Measurements from ENCODE around the gene RPL36AL.

GRCh38 chr14:49583629-49584028 is 36.8 kb downstream of the RPL36AL start:
- TF ChIP-seq, protein P1, sequence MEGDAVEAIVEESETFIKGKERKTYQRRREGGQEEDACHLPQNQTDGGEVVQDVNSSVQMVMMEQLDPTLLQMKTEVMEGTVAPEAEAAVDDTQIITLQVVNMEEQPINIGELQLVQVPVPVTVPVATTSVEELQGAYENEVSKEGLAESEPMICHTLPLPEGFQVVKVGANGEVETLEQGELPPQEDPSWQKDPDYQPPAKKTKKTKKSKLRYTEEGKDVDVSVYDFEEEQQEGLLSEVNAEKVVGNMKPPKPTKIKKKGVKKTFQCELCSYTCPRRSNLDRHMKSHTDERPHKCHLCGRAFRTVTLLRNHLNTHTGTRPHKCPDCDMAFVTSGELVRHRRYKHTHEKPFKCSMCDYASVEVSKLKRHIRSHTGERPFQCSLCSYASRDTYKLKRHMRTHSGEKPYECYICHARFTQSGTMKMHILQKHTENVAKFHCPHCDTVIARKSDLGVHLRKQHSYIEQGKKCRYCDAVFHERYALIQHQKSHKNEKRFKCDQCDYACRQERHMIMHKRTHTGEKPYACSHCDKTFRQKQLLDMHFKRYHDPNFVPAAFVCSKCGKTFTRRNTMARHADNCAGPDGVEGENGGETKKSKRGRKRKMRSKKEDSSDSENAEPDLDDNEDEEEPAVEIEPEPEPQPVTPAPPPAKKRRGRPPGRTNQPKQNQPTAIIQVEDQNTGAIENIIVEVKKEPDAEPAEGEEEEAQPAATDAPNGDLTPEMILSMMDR (IDR thresholded peaks at IDR 0.05): no peak
- no peak for TF ChIP-seq NFIC (IDR thresholded peaks at IDR 0.05; ENCODE audit: borderline replicate concordance)
- TF ChIP-seq SIN3A (IDR thresholded peaks at IDR 0.05; ENCODE audit: borderline replicate concordance, low read depth, low read length): no peak
- no peak for TF ChIP-seq YY1 (IDR thresholded peaks at IDR 0.05; ENCODE audit: low read depth)
- no peak for TF ChIP-seq EZH2phosphoT487 (IDR thresholded peaks at IDR 0.05; ENCODE audit: borderline replicate concordance, low read depth)
- TF ChIP-seq POLR2AphosphoS5 (IDR thresholded peaks at IDR 0.05; ENCODE audit: low read depth, low read length): no peak
- TF ChIP-seq RFX5 (IDR thresholded peaks at IDR 0.05; ENCODE audit: low read length): no peak
- TF ChIP-seq FOXM1 (IDR thresholded peaks at IDR 0.05; ENCODE audit: low read depth): no peak
- TF ChIP-seq MAX (IDR thresholded peaks at IDR 0.05; ENCODE audit: low read depth): no peak
- TF ChIP-seq, protein P2, sequence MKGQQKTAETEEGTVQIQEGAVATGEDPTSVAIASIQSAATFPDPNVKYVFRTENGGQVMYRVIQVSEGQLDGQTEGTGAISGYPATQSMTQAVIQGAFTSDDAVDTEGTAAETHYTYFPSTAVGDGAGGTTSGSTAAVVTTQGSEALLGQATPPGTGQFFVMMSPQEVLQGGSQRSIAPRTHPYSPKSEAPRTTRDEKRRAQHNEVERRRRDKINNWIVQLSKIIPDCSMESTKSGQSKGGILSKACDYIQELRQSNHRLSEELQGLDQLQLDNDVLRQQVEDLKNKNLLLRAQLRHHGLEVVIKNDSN (IDR thresholded peaks at IDR 0.05; ENCODE audit: borderline replicate concordance, low read depth): no peak
- TF ChIP-seq SMC3 (IDR thresholded peaks at IDR 0.05; ENCODE audit: low read depth, low read length): no peak
